Stomach (tissue), 4 donors: ENCODE results near the gene GRXCR1.

Experiments used
- EP300 ChIP-seq: sonication (generic); formaldehyde crosslinking; IDR thresholded peaks from one replicate; pipeline ENCODE4 v1.6.1; 2017; ENCODE audit warnings: antibody characterized with exemption
- POLR2A ChIP-seq, 4 donors: fragments of 450-650 bp; IDR thresholded peaks; one replicate each; pipeline ENCODE4 v1.6.1; 2016; ENCODE audit warnings: antibody characterized with exemption in 4 of 4, control low read depth in 2 of 4, mild to moderate bottlenecking in 1 of 4, moderate library complexity in 1 of 4
- POLR2AphosphoS5 ChIP-seq, 3 donors: sonication (generic); formaldehyde crosslinking; IDR thresholded peaks; one replicate each; pipeline ENCODE4 v1.6.1; 2016; ENCODE audit warnings: antibody characterized with exemption in 3 of 3
- TF ChIP-seq, protein P1 (sequence below), 7 experiments: fragments of 450-650 bp in 4 of 7; fragments of 200-600 bp in 3 of 7; sonication (generic) in 3 of 7; IDR thresholded peaks; one replicate each; pipeline ENCODE4 v1.5.1; 2016 to 2019; ENCODE audit warnings: antibody characterized with exemption in 7 of 7, control low read depth in 2 of 7, mild to moderate bottlenecking in 1 of 7

DNA sequence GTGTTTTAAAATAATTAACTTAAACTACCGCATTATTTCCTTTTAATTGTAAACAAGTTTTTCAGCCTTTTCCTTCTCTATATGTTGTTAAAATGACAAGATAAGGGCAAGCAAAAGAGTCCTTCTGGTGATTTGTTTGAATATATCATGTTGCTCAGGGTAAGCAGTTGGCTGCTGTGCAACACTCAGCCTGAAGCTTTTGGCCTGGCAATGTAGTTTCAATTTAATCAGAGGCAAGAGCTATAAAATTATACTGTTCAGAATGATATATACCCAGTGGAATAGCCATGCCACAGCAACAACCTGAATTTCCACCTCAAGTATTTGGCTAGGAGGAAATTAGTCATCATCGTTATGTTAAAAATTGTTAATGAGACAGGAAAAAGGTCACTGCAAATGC lies 53.4 kb downstream of the GRXCR1 start:
- TF ChIP-seq, protein P1, sequence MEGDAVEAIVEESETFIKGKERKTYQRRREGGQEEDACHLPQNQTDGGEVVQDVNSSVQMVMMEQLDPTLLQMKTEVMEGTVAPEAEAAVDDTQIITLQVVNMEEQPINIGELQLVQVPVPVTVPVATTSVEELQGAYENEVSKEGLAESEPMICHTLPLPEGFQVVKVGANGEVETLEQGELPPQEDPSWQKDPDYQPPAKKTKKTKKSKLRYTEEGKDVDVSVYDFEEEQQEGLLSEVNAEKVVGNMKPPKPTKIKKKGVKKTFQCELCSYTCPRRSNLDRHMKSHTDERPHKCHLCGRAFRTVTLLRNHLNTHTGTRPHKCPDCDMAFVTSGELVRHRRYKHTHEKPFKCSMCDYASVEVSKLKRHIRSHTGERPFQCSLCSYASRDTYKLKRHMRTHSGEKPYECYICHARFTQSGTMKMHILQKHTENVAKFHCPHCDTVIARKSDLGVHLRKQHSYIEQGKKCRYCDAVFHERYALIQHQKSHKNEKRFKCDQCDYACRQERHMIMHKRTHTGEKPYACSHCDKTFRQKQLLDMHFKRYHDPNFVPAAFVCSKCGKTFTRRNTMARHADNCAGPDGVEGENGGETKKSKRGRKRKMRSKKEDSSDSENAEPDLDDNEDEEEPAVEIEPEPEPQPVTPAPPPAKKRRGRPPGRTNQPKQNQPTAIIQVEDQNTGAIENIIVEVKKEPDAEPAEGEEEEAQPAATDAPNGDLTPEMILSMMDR (IDR thresholded peaks at IDR 0.05): no peak
- TF ChIP-seq EP300 (no peak), POLR2AphosphoS5 (IDR thresholded peaks at IDR 0.05) (no peak), POLR2A (IDR thresholded peaks at IDR 0.05) (no peak)
